K562 (cell line): ENCODE data around the gene ZNF276. TPM values are rescaled to one million over a fixed set of nuclear protein-coding genes. Genes with fewer than 3 reads are reported as not detected.
A peak's percentile ranks its signal among the peaks of the same experiment; 100 is the strongest.

Source experiments
- ATF3 ChIP-seq, 2 experiments: fragments of 450-650 bp in 1 of 2; sonication (generic) in 1 of 2; formaldehyde crosslinking in 1 of 2; IDR thresholded peaks in 1 of 2; conservative IDR thresholded peaks in 1 of 2; 2 replicates each; pipeline versions ENCODE4 v1.6.1 to v1.8.1; 2016 to 2023; ENCODE audit warnings: mild to moderate bottlenecking in 2 of 2, moderate library complexity in 2 of 2, inconsistent platforms in 1 of 2, missing genetic modification reagents in 1 of 2
- CBFA2T3 ChIP-seq: fragments of 450-650 bp; IDR thresholded peaks from 2 replicates; pipeline ENCODE4 v1.6.1; 2017
- CREB1 ChIP-seq, 2 experiments: sonication (generic) in 1 of 2; formaldehyde crosslinking in 1 of 2; IDR thresholded peaks; 2 replicates each; pipeline versions ENCODE4 v1.6.1 to v1.8.0; 2012 to 2022; ENCODE audit warnings: inconsistent platforms in 1 of 2, mild to moderate bottlenecking in 1 of 2, missing genetic modification reagents in 1 of 2, moderate library complexity in 1 of 2
- ETV5 ChIP-seq: sonication (generic); formaldehyde crosslinking; IDR thresholded peaks from 2 replicates; pipeline ENCODE4 v1.4.0; 2020; ENCODE audit warnings: low read depth, mild to moderate bottlenecking, missing genetic modification reagents
- FOS ChIP-seq: IDR thresholded peaks from 3 replicates; pipeline ENCODE4 v1.6.1; 2011; ENCODE audit not compliant: insufficient read length; ENCODE audit errors: extremely low read depth
- KLF1 ChIP-seq: fragments of 450-650 bp; IDR thresholded peaks from 2 replicates; pipeline ENCODE4 v1.6.1; 2016; ENCODE audit warnings: missing genetic modification characterization, missing compliant biosample characterization
- KLF13 ChIP-seq: fragments of 450-650 bp; IDR thresholded peaks from 2 replicates; pipeline ENCODE4 v1.6.1; 2016; ENCODE audit warnings: missing genetic modification characterization, low read depth, mild to moderate bottlenecking, missing compliant biosample characterization, moderate library complexity, borderline replicate concordance
- KLF6 ChIP-seq: fragments of 250-450 bp; sonication (Bioruptor Pico); IDR thresholded peaks from 2 replicates; pipeline ENCODE4 v1.4.0; 2020; ENCODE audit warnings: mild to moderate bottlenecking, moderate library complexity, borderline replicate concordance
- NEUROD1 ChIP-seq: fragments of 150-350 bp; IDR thresholded peaks from 2 replicates; pipeline ENCODE4 v1.6.1; 2014; ENCODE audit warnings: borderline replicate concordance, low read length, low read depth; ENCODE audit not compliant: partially characterized antibody
- NR1H2 ChIP-seq: sonication (generic); formaldehyde crosslinking; IDR thresholded peaks from 2 replicates; pipeline ENCODE4 v1.4.0; 2020; ENCODE audit warnings: mild to moderate bottlenecking, missing genetic modification reagents
- PCBP1 ChIP-seq: fragments of 200-400 bp; formaldehyde crosslinking; IDR thresholded peaks from 2 replicates; pipeline ENCODE4 v1.6.1; 2018; ENCODE audit warnings: mild to moderate bottlenecking, low read depth, low read length; ENCODE audit not compliant: poor library complexity, severe bottlenecking
- PHB2 ChIP-seq: fragments of 450-650 bp; IDR thresholded peaks from 2 replicates; pipeline ENCODE4 v1.6.1; 2017; ENCODE audit warnings: low read depth
- RFX7 ChIP-seq: fragments of 250-450 bp; sonication (Bioruptor Pico); IDR thresholded peaks from 2 replicates; pipeline ENCODE4 v1.5.1; 2021; ENCODE audit warnings: mild to moderate bottlenecking
- SAP30 ChIP-seq: fragments of 200-600 bp; sonication (generic); IDR thresholded peaks from 2 replicates; pipeline ENCODE4 v1.6.1; 2012; ENCODE audit warnings: borderline replicate concordance, low read depth, mild to moderate bottlenecking, moderate library complexity, low read length, control low read depth, inconsistent platforms; ENCODE audit not compliant: insufficient read depth, poor library complexity, severe bottlenecking
- U2AF2 ChIP-seq: fragments of 200-400 bp; formaldehyde crosslinking; optimal IDR thresholded peaks from 2 replicates; pipeline ENCODE3; 2017; ENCODE audit warnings: low read depth, mild to moderate bottlenecking, low read length
- ZBTB1 ChIP-seq: sonication (generic); formaldehyde crosslinking; IDR thresholded peaks from 2 replicates; pipeline ENCODE4 v1.8.1; 2023; ENCODE audit warnings: missing genetic modification reagents, low read depth, mild to moderate bottlenecking, borderline replicate concordance
- ZC3H4 ChIP-seq: sonication (generic); formaldehyde crosslinking; IDR thresholded peaks from 2 replicates; pipeline ENCODE4 v1.9.0; 2021; ENCODE audit warnings: missing genetic modification reagents, borderline replicate concordance
- ZKSCAN3 ChIP-seq: fragments of 250-450 bp; sonication (Bioruptor Pico); IDR thresholded peaks from 2 replicates; pipeline ENCODE4 v1.4.0; 2020
- ZNF668 ChIP-seq: fragments of 250-450 bp; sonication (Bioruptor Pico); IDR thresholded peaks from 2 replicates; pipeline ENCODE4 v1.8.0; 2022; ENCODE audit warnings: mild to moderate bottlenecking, inconsistent platforms
- polyA plus RNA-seq, 8 experiments: library from polyadenylated mRNA; depleted of rRNA in 4 of 8; stranded (reverse) in 5 of 8; unstranded in 3 of 8; fragments of >200 nt; fragmentation: Nextera tagmentation in 2 of 8; fragmentation: Illumina TruSeq in 1 of 8; extraction: Ambion mirVana in 2 of 8; extraction: Trizol in 1 of 8; gene quantifications; 2 replicates each; pipeline versions ENCODE4 v1.2.1 to v1.2.3, GENCODE V29; 2011 to 2014; ENCODE audit warnings: inconsistent platforms in 1 of 8, missing spikeins in 1 of 8
- total RNA-seq, 7 experiments: library from RNA; depleted of rRNA in 6 of 7; stranded (reverse); fragments of >200 nt in 6 of 7; fragmentation: Illumina TruSeq in 2 of 7; extraction: Trizol in 2 of 7; gene quantifications; 2 replicates each; pipeline versions ENCODE4 v1.2.1 to v1.2.3, GENCODE V29; 2011 to 2021; ENCODE audit warnings: low replicate concordance in 1 of 7
- TF ChIP-seq, protein P1 (sequence below): fragments of 150-350 bp; IDR thresholded peaks from 2 replicates; pipeline ENCODE4 v1.6.1; 2014; ENCODE audit warnings: low read depth, mild to moderate bottlenecking, low read length, borderline replicate concordance
- TF ChIP-seq, protein P2 (sequence below): sonication (generic); formaldehyde crosslinking; IDR thresholded peaks from 2 replicates; pipeline ENCODE4 v1.8.0; 2023; ENCODE audit warnings: mild to moderate bottlenecking, missing genetic modification reagents

The ZNF276 gene
- total and polyA plus RNA-seq, 9 of the 15 experiments (the other 6 are each of a cell fraction or from before 2014, with no cell fraction given) = 0.49 to 43.9 (median 15.8) TPM

- TF ChIP-seq, protein P1, sequence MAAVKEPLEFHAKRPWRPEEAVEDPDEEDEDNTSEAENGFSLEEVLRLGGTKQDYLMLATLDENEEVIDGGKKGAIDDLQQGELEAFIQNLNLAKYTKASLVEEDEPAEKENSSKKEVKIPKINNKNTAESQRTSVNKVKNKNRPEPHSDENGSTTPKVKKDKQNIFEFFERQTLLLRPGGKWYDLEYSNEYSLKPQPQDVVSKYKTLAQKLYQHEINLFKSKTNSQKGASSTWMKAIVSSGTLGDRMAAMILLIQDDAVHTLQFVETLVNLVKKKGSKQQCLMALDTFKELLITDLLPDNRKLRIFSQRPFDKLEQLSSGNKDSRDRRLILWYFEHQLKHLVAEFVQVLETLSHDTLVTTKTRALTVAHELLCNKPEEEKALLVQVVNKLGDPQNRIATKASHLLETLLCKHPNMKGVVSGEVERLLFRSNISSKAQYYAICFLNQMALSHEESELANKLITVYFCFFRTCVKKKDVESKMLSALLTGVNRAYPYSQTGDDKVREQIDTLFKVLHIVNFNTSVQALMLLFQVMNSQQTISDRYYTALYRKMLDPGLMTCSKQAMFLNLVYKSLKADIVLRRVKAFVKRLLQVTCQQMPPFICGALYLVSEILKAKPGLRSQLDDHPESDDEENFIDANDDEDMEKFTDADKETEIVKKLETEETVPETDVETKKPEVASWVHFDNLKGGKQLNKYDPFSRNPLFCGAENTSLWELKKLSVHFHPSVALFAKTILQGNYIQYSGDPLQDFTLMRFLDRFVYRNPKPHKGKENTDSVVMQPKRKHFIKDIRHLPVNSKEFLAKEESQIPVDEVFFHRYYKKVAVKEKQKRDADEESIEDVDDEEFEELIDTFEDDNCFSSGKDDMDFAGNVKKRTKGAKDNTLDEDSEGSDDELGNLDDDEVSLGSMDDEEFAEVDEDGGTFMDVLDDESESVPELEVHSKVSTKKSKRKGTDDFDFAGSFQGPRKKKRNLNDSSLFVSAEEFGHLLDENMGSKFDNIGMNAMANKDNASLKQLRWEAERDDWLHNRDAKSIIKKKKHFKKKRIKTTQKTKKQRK = no peak
- TF ChIP-seq CBFA2T3 (no peak), SAP30 (peak; percentile 84), KLF6 (CRISPR knock-in tag) (no peak), ZBTB1 (0 out of 2 replicates have a peak, but pooled peaks have one; percentile 14), ZKSCAN3 (CRISPR knock-in tag) (no peak), NEUROD1 (no peak), PHB2 (no peak), ATF3 (IDR thresholded peaks at IDR 0.05) (no peak), ATF3 (CRISPR knock-in tag; conservative IDR thresholded peaks at IDR 0.05) (0 out of 2 replicates have a peak, but pooled peaks have one; percentile 19), KLF13 (tag) (no peak), CREB1 (IDR thresholded peaks at IDR 0.05) (no peak), CREB1 (CRISPR knock-in tag; IDR thresholded peaks at IDR 0.05) (no peak), ZNF668 (CRISPR knock-in tag) (no peak), RFX7 (CRISPR knock-in tag) (no peak), FOS (no peak), NR1H2 (CRISPR knock-in tag) (peak; percentile 81; the same call in 1 of the 2 replicates), KLF1 (tag) (no peak), ETV5 (no peak), PCBP1 (peak; percentile 37), U2AF2 (no peak), ZC3H4 (CRISPR knock-in tag) (0 out of 2 replicates have a peak, but pooled peaks have one; percentile 26)
- TF ChIP-seq, protein P2, sequence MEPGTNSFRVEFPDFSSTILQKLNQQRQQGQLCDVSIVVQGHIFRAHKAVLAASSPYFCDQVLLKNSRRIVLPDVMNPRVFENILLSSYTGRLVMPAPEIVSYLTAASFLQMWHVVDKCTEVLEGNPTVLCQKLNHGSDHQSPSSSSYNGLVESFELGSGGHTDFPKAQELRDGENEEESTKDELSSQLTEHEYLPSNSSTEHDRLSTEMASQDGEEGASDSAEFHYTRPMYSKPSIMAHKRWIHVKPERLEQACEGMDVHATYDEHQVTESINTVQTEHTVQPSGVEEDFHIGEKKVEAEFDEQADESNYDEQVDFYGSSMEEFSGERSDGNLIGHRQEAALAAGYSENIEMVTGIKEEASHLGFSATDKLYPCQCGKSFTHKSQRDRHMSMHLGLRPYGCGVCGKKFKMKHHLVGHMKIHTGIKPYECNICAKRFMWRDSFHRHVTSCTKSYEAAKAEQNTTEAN (CRISPR knock-in tag) = no peak
Measured at GRCh38 chr16:89720551-89720812, 855 bp upstream of the ZNF276 start (continued).
